Erythroblast (primary cell): ENCODE results near the gene NRXN3.

ENCODE experiments used
- GATA1 ChIP-seq: IDR thresholded peaks from 2 replicates; pipeline ENCODE4 v1.6.1; 2011; ENCODE audit warnings: low read depth, mild to moderate bottlenecking, control low read depth, low read length, moderate library complexity
- POLR2A ChIP-seq: IDR thresholded peaks from 2 replicates; pipeline ENCODE4 v1.6.1; 2011; ENCODE audit warnings: mild to moderate bottlenecking, low read length

DNA sequence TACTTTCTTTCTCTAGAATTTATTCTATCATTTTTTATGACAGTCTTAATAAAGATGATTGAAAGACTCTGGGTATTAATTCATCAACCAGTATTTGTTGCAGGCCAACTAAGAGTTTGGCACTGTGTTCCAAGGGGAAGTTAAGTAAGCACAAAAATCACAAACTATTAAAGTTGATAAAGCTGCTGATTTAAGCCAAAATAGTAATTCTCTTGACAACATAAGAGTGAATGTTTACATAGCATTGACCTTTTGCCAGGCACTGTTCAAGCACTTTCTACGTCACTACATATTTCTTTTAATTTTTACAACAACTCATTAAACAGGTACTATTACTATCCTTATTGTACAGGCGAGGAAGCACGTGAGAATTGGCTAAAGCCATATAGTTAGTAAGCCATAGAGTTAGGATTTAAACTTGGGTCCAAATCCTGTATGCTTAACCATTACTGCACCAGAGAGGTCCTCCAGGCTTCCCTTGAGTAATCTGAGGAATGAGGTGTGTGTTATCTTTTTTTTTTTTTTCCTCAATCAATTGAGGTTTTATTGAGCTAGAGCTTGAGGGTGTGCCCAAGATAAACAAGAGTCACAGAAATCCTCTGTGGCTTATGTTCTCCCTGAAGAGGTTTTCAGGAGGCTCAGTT, 1031.5 kb downstream of the NRXN3 start:
- TF ChIP-seq POLR2A (no peak), GATA1 (no peak)
